ENCODE results near the gene NDUFB8. TPM values are rescaled to one million over a fixed set of nuclear protein-coding genes. Genes with fewer than 3 reads are reported as not detected.
A peak's percentile ranks its signal among the peaks of the same experiment; 100 is the strongest.

The NDUFB8 gene
- total RNA-seq, 4 donors from 2014 or later = 160 to 215 (median 187) TPM

GRCh38 chr10:100522107-100522801 is 7.4 kb downstream of the NDUFB8 start:
- Histone ChIP-seq H3K4me1 (peaks cover 6 to 20% (median 10%) of the 10 kb centered on the region in 3 donors), H3K27ac (no peak overlapping the region), H3K4me3 (no peak overlapping the region), H3K9me3 (no peaks in the 10 kb centered on the region), H3K36me3 (peaks cover 7 to 48% (median 13%) of the 10 kb centered on the region in 3 donors), H3K27me3 (peaks cover 0 to 12% (median 0%) of the 10 kb centered on the region in 4 donors)
- WGBS, 2 donors = 68 to 69% methylated on average over 5 of the region's 5 CpGs
- intact Hi-C loops (cut with DNase I) = no loop called here
- no peak for DNase-seq
- TF ChIP-seq POLR2A (IDR thresholded peaks at IDR 0.05) (no peak), CTCF (IDR thresholded peaks at IDR 0.05) (no peak)

GRCh38 chr10:100520811-100521210 is 8.9 kb downstream of the NDUFB8 start:
- no peak overlapping the region for H3K27ac ChIP-seq
- no peaks in the 10 kb centered on the region for H3K9me3 ChIP-seq
- H3K4me3 ChIP-seq = no peak overlapping the region
- 76 to 79% methylated on average over 3 of the region's 3 CpGs for WGBS, 2 donors
- TF ChIP-seq CTCF (IDR thresholded peaks at IDR 0.05) (no peak), POLR2A (IDR thresholded peaks at IDR 0.05) (no peak)
- H3K36me3 ChIP-seq = peaks cover 0 to 39% (median 5%) of the 10 kb centered on the region in 3 donors
- intact Hi-C loops (cut with DNase I) = no loop called here
- DNase-seq = no peak
- H3K27me3 ChIP-seq = peaks cover 0 to 12% (median 0%) of the 10 kb centered on the region in 4 donors
- H3K4me1 ChIP-seq = peaks cover 6 to 16% (median 10%) of the 10 kb centered on the region in 3 donors

- Histone ChIP-seq H3K4me1 (peaks cover 6 to 16% (median 10%) of the 10 kb centered on the region in 3 donors), H3K27ac (no peak within 1 kb of the TSS), H3K36me3 (peaks cover 0 to 39% (median 5%) of the 10 kb centered on the region in 3 donors), H3K9me3 (no peaks in the 10 kb centered on the region), H3K27me3 (peaks cover 0 to 12% (median 0%) of the 10 kb centered on the region in 4 donors), H3K4me3 (peak within 1 kb of the TSS; percentile 14 to 64 (median 46))
- WGBS, 2 donors = 26 to 32% methylated on average over 5 to 13 of the region's 72 CpGs
- DNase-seq = no peak
- TF ChIP-seq POLR2A (IDR thresholded peaks at IDR 0.05) (no peak), CTCF (IDR thresholded peaks at IDR 0.05) (no peak)
- intact Hi-C loops (cut with DNase I) = loop anchor here (5.0 to 10.0 kb wide), 2 partner anchors 85 to 182 kb away; no protein-coding TSS in a partner anchor
These were observed 10.2 kb downstream of the NDUFB8 start, which contains the start of gene SEC31B for GRCh38 chr10:100519311-100520051. Gene SEC31B (minus strand): TSS chr10:100519861. CDS start chr10:100516952, 2,909 bp downstream.

GRCh38 chr10:100518761-100519241 is 10.9 kb downstream of the NDUFB8 start:
- TF ChIP-seq POLR2A (IDR thresholded peaks at IDR 0.05) (no peak), CTCF (IDR thresholded peaks at IDR 0.05) (peak; percentile 36 to 75 (median 66))
- DNase-seq = no peak
- no peaks in the 10 kb centered on the region for H3K9me3 ChIP-seq
- H3K4me1 ChIP-seq = peaks cover 6 to 16% (median 10%) of the 10 kb centered on the region in 3 donors
- peaks cover 0 to 37% (median 2%) of the 10 kb centered on the region in 3 donors for H3K36me3 ChIP-seq
- WGBS, 2 donors = 15 to 26% methylated on average over 5 to 6 of the region's 7 CpGs
- intact Hi-C loops (cut with DNase I) = loop anchor here (5.0 to 10.0 kb wide), 2 partner anchors 84 to 182 kb away; no protein-coding TSS in a partner anchor
- H3K27ac ChIP-seq = no peak overlapping the region
- peaks cover 0 to 12% (median 0%) of the 10 kb centered on the region in 4 donors for H3K27me3 ChIP-seq
- H3K4me3 ChIP-seq = peak overlapping the region; percentile 14 to 64 (median 46)

Data from esophagus squamous epithelium (tissue), 5 donors.